Stimulated activated CD4-positive, alpha-beta T cell treated with anti-CD3 and anti-CD28 coated beads, Interleukin-12 subunit alpha, Interleukin-12 subunit beta, amount 100 ng/mL, for 48 hours (primary cell): ENCODE measurements around the gene BTAF1.

Experiments used
- DNase-seq, 3 donors: peaks; one replicate each; pipeline ENCODE4 v3.0.0-alpha.2; 2020; ENCODE audit warnings: low read depth in 2 of 3, low spot score in 1 of 3

BTAF1 gene

GRCh38 chr10:91907914-91908336 is 15.6 kb upstream of the BTAF1 start:
- no peak for DNase-seq

- DNase-seq, result peak; percentile 42 to 66 (median 48)
Observed at GRCh38 chr10:91908337-91909116, 15.0 kb upstream of the BTAF1 start.

GRCh38 chr10:91909117-91909677 is 14.4 kb upstream of the BTAF1 start, which contains the start of gene FGFBP3:
Gene FGFBP3, minus strand, starts transcription at chr10:91909486. Its CDS starts 517 bp downstream, at chr10:91908969.
- peak; percentile 25 to 34 (median 32) for DNase-seq

GRCh38 chr10:91910467-91910866 is 13.1 kb upstream of the BTAF1 start:
- DNase-seq, result no peak

GRCh38 chr10:91919651-91920050 is 3.9 kb upstream of the BTAF1 start:
- DNase-seq, result no peak

- DNase-seq, result no peak
Observed at GRCh38 chr10:91924212-91925021, 847 bp downstream of the BTAF1 start.

- DNase-seq, result no peak
Observed at GRCh38 chr10:91925022-91925320, 1.4 kb downstream of the BTAF1 start.

GRCh38 chr10:91930939-91931338 is 7.4 kb downstream of the BTAF1 start:
- no peak for DNase-seq

GRCh38 chr10:91931526-91932190 is 8.1 kb downstream of the BTAF1 start:
- DNase-seq, result no peak

GRCh38 chr10:91932737-91933136 is 9.2 kb downstream of the BTAF1 start:
- DNase-seq, result no peak

GRCh38 chr10:91935886-91936285 is 12.3 kb downstream of the BTAF1 start:
- DNase-seq, result no peak

GRCh38 chr10:91939653-91940052 is 16.1 kb downstream of the BTAF1 start:
- no peak for DNase-seq

- no peak for DNase-seq
Observed at GRCh38 chr10:91941426-91941825, 17.9 kb downstream of the BTAF1 start.

- DNase-seq, result peak; percentile 8 to 36 (median 15)
Observed at GRCh38 chr10:91944880-91945630, 21.5 kb downstream of the BTAF1 start.

- no peak for DNase-seq
Observed at GRCh38 chr10:91953600-91954160, 30.1 kb downstream of the BTAF1 start.

- no peak for DNase-seq
Observed at GRCh38 chr10:91955114-91955513, 31.5 kb downstream of the BTAF1 start.

GRCh38 chr10:91957091-91957490 is 33.5 kb downstream of the BTAF1 start:
- no peak for DNase-seq

GRCh38 chr10:91969297-91969696 is 45.7 kb downstream of the BTAF1 start:
- DNase-seq, result no peak

GRCh38 chr10:91974960-91975359 is 51.4 kb downstream of the BTAF1 start:
- no peak for DNase-seq

GRCh38 chr10:91975438-91975837 is 51.9 kb downstream of the BTAF1 start:
- no peak for DNase-seq
